CMK (cell line): ENCODE results near the gene VPS16.

Experiments
- DNase-seq: peaks from one replicate; pipeline ENCODE4 v3.0.0-alpha.2; 2010; ENCODE audit warnings: low read depth

The VPS16 gene

GRCh38 chr20:2902291-2902690, 61.7 kb downstream of the VPS16 start:
- no peak for DNase-seq

GRCh38 chr20:2902818-2903217, 62.3 kb downstream of the VPS16 start:
- no peak for DNase-seq

GRCh38 chr20:2903686-2904085, 63.1 kb downstream of the VPS16 start:
- no peak for DNase-seq

GRCh38 chr20:2907519-2907918, 67.0 kb downstream of the VPS16 start:
- no peak for DNase-seq

GRCh38 chr20:2909953-2910352, 69.4 kb downstream of the VPS16 start:
- no peak for DNase-seq

DNA sequence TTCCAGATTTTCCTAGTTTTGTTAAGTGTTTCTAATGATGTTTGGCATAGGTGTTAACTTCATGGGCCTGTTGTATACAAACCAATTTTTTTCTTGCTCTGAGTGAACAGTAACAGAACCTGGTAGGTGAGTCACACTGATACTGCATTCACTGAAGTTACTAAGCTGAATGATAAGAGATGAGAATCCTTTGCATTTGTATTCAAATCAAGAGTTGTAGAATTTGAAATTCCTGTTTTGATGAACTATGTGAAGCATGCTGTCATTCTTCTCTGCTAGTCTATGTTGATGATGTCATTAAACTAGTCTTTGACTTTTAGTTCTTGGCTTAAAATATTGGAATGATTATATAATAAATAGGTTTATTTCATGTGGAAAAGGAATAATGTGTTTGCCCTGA, 70.7 kb downstream of the VPS16 start:
- DNase-seq, result no peak

DNA sequence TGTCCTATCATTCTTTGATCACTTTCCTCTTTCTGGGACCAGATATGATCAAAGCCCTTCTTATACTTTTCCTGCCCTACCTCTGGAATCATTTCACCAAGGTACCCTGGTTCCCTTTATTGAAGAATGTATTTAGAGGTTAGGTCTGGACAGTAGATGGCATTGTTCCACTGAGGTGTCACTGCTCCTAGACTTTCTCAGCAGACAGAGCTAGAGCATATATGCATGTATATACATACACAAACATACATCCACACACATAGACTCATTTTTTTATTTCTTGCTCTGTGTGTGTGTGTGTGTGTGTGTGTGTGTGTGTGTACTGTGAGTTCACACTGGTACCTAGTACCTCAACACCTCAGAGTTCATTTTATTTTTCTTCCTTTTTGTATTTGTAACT, 73.6 kb downstream of the VPS16 start:
- peak; percentile 18 for DNase-seq
